ENCODE results near the gene SLC51B. TPM values are rescaled to one million over a fixed set of nuclear protein-coding genes. Genes with fewer than 3 reads are reported as not detected.

The SLC51B gene
- total RNA-seq, 1 donor from 2014 or later = 3.2 TPM

DNA sequence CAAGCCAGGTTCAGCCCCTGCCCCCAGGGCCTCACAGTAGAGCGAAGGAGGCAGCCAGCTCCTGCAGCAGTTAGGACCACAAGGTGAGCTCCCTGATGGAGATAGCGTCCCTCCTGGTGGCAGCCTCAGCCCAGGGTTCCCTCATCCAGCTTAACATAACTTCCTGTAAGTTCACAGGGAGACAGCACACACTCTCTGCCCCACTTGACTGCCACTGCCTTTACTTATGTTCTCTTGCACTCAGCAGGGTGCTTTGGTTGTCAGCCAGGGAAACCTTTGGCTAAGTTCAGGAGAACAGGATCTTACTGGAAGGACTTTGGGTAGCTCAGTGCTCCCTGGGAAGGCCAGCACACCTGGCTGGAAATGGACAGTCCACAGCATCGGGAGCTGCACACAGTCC, 42.2 kb downstream of the SLC51B start:
- intact Hi-C loops (cut with DNase I) = no loop called here
- TF ChIP-seq, protein P1, sequence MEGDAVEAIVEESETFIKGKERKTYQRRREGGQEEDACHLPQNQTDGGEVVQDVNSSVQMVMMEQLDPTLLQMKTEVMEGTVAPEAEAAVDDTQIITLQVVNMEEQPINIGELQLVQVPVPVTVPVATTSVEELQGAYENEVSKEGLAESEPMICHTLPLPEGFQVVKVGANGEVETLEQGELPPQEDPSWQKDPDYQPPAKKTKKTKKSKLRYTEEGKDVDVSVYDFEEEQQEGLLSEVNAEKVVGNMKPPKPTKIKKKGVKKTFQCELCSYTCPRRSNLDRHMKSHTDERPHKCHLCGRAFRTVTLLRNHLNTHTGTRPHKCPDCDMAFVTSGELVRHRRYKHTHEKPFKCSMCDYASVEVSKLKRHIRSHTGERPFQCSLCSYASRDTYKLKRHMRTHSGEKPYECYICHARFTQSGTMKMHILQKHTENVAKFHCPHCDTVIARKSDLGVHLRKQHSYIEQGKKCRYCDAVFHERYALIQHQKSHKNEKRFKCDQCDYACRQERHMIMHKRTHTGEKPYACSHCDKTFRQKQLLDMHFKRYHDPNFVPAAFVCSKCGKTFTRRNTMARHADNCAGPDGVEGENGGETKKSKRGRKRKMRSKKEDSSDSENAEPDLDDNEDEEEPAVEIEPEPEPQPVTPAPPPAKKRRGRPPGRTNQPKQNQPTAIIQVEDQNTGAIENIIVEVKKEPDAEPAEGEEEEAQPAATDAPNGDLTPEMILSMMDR (IDR thresholded peaks at IDR 0.05) = no peak
- H3K4me3 ChIP-seq = no peak overlapping the region

DNA sequence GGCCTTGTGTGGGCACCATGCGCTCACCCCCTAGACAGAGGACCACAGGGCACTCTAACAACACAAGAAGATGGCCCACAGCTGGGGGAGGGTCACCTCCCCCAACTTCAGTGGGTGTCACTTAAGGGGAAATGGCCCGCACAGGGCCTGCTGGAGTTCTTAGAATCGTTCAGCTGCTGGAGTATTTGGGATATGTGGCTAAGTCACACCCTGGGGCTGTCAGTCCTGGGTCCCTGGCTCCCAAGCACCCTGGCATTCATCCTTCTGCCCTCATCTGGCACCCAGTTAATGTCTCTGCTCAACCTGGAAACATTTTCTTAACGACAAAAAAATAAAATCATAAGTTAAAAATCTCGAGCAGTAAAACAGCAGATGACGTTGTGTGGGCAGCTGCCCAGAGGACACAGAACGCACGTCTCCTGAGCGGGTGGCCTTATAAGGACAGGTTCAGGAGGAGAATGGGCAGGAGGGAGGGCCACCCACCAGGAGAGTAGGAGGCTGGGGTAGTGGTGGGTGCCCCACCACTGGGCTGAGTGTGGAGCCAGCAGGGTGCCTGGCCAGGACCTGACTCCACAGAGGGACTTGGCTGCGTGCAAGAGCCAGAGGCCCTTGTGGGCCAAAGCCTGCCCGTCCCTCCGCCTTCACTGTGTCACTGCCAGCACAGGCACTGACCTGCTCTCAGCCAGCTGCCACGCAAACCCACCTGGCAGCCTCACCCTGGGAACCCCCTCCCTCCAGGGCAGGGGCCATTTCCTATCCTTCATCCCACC, 42.9 kb downstream of the SLC51B start:
- no peak overlapping the region for H3K4me3 ChIP-seq
- H3K9me3 ChIP-seq = no peaks in the 10 kb centered on the region
- DNase-seq (peak; percentile 65), ATAC-seq (peak; percentile 54 to 60)
- TF ChIP-seq, protein P1 (IDR thresholded peaks at IDR 0.05) = no peak
- H3K4me1 ChIP-seq = peaks cover 59% of the 10 kb centered on the region
- peak overlapping the region; percentile 81 for H3K27ac ChIP-seq
- peaks cover 4% of the 10 kb centered on the region for H3K36me3 ChIP-seq
- H3K27me3 ChIP-seq (ENCODE audit: low read depth) = no peaks in the 10 kb centered on the region
- intact Hi-C loops (cut with DNase I) = no loop called here

More for the DNA sequence above, 42.2 kb downstream of the SLC51B start:
- no peaks in the 10 kb centered on the region for H3K27me3 ChIP-seq (ENCODE audit: low read depth)
- H3K9me3 ChIP-seq = no peaks in the 10 kb centered on the region
- H3K27ac ChIP-seq = peak overlapping the region; percentile 81
- H3K4me1 ChIP-seq = peaks cover 66% of the 10 kb centered on the region
- ATAC-seq = peak; percentile 7 to 49
- DNase-seq = peak; percentile 52
- no peaks in the 10 kb centered on the region for H3K36me3 ChIP-seq

DNA sequence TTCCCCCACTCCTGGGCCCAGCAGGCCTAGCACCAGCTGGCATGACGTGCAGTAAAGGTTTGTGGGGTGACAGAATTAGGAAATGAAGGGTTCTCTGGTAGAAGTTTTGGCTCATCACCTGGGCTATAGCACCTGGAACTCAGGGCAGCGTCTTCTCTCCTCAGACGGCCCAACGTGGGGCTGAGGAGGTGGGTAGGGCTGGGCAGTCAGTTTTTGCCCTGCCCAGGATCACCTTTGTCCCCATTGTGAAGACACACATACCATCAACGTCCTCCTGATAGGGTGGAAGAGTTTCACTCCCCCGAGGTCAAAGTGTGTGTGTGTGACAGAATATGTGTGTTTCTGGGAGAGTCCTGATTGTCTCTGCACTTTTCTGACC, 43.4 kb downstream of the SLC51B start:
- DNase-seq (no peak), ATAC-seq (peak in 1 of 2 donors; percentile 1)
- H3K27me3 ChIP-seq (ENCODE audit: low read depth) = no peaks in the 10 kb centered on the region
- peaks cover 4% of the 10 kb centered on the region for H3K36me3 ChIP-seq
- peak overlapping the region; percentile 81 for H3K27ac ChIP-seq
- no peaks in the 10 kb centered on the region for H3K9me3 ChIP-seq
- H3K4me1 ChIP-seq = peaks cover 54% of the 10 kb centered on the region
- no peak overlapping the region for H3K4me3 ChIP-seq
- TF ChIP-seq, protein P1 (IDR thresholded peaks at IDR 0.05) = no peak
- intact Hi-C loops (cut with DNase I) = no loop called here

DNA sequence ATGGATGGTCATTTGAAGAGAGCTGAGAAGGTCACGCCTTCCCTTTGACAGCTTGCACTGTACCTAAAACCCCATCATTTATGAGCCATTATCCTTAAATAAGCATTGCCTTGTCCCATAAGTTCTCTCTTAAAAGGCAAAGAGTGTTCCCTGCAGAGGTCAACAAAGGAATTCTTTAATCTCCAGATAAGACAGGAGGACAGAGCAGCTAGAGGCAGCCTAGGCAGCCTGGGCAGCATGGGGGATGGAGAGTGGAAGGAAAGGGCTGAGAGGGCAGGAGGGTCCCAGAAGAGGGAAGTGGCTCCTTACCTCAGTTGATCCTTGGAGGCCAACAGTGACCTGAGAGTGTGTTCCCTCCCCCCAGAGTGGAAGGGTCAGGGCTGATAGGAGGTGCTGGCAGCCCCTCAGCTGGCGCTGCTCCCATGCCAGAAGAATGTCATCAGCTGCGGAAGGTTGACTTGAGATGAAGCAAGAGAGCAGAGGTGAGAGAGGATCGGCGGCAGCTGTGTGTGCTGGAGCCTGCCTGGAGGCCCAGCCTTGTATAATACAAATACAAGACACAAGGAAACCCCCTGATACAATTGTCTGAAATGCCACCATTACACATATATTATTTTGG, 44.1 kb downstream of the SLC51B start:
- no peaks in the 10 kb centered on the region for H3K27me3 ChIP-seq (ENCODE audit: low read depth)
- ATAC-seq (peak; percentile 24 to 26), DNase-seq (peak; percentile 70)
- H3K9me3 ChIP-seq = no peaks in the 10 kb centered on the region
- TF ChIP-seq, protein P1 (IDR thresholded peaks at IDR 0.05) = no peak
- peak overlapping the region; percentile 81 for H3K27ac ChIP-seq
- intact Hi-C loops (cut with DNase I) = no loop called here
- H3K4me1 ChIP-seq = peaks cover 47% of the 10 kb centered on the region
- H3K4me3 ChIP-seq = no peak overlapping the region
- peaks cover 4% of the 10 kb centered on the region for H3K36me3 ChIP-seq

DNA sequence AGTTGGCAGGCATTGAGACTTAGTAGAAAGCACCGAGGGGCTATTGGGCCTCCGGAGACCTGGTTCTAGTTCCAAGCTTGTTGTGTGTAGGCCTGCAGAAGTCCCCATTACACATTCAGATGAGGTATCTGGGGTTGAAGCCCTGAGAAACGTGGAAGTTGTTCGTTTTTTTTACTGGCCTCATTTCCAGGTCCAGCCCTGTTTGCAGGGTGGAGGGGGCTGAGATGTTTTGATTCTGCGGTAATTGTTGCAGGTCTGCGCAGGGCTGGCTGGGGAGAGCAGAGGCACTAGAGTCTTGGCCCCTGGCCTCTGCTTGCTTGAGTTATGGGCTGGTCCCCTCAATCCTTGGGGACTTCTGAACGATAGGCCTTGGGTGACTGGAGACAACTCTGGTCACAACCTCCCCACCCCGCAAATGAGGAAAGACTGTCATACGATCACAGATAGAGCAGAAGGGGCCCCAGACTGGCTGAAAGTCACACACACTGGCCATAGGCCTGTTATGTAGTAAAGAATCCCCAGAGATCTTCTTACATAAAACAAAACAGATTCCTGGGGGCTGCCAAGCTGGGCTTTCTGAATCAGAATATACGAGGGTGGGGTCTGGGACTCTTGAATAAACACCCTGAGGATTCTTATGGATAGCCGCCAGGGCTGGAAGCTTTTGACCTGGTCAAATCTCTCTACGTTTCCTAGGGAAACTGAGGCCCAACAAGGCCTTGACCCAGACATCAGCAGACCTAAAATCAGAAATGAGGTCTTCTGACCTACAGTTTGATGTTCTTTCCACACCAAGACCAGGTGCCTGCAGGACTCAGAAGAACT, 47.0 kb downstream of the SLC51B start:
- TF ChIP-seq, protein P1 (IDR thresholded peaks at IDR 0.05) = no peak
- peaks cover 20% of the 10 kb centered on the region for H3K4me1 ChIP-seq
- H3K4me3 ChIP-seq = no peak overlapping the region
- no peaks in the 10 kb centered on the region for H3K9me3 ChIP-seq
- intact Hi-C loops (cut with DNase I) = no loop called here
- no peak for ATAC-seq
- peaks cover 4% of the 10 kb centered on the region for H3K36me3 ChIP-seq
- no peak for DNase-seq
- no peaks in the 10 kb centered on the region for H3K27me3 ChIP-seq (ENCODE audit: low read depth)
- H3K27ac ChIP-seq = no peak overlapping the region
